ENCODE data around the gene ZNF33B. TPM values are rescaled to one million over a fixed set of nuclear protein-coding genes. Genes with fewer than 3 reads are reported as not detected.

ZNF33B gene
- total RNA-seq, 2 donors from 2014 or later, result 19.5 to 25.1 TPM

DNA sequence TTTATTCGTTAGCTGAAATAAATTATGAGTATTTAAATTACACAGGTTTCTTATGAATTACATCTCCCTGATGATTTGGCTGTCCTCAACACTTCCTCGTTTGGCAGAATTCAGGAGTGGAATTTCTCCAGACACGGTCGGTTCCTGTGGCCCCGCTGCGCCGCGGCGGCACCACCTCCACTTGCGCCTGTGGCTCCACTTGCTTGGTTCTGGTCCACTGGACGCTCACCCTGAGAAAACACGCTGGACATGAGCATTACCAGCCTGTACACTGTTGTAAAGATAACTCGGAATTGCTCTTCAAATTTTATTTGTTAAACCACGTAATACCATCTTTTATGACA, 85.3 kb downstream of the ZNF33B start:
- Histone ChIP-seq H3K27ac (no peak overlapping the region), H3K9me3 (no peaks in the 10 kb centered on the region), H3K9ac (ENCODE audit: low read depth in 2 of 2, low read length in 2 of 2) (peak overlapping the region in 1 of 2 donors; percentile 70), H3K36me3 (no peaks in the 10 kb centered on the region), H3K27me3 (no peaks in the 10 kb centered on the region), H3K4me1 (peaks cover 5% of the 10 kb centered on the region), H3K4me3 (peak overlapping the region; percentile 91)
- no peak for DNase-seq
- intact Hi-C loops (cut with DNase I), result loop anchor here (5.0 to 10.0 kb wide), 2 partner anchors 89 to 552 kb away; no protein-coding TSS in a partner anchor
- TF ChIP-seq, protein P1, sequence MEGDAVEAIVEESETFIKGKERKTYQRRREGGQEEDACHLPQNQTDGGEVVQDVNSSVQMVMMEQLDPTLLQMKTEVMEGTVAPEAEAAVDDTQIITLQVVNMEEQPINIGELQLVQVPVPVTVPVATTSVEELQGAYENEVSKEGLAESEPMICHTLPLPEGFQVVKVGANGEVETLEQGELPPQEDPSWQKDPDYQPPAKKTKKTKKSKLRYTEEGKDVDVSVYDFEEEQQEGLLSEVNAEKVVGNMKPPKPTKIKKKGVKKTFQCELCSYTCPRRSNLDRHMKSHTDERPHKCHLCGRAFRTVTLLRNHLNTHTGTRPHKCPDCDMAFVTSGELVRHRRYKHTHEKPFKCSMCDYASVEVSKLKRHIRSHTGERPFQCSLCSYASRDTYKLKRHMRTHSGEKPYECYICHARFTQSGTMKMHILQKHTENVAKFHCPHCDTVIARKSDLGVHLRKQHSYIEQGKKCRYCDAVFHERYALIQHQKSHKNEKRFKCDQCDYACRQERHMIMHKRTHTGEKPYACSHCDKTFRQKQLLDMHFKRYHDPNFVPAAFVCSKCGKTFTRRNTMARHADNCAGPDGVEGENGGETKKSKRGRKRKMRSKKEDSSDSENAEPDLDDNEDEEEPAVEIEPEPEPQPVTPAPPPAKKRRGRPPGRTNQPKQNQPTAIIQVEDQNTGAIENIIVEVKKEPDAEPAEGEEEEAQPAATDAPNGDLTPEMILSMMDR (IDR thresholded peaks at IDR 0.05), result no peak

DNA sequence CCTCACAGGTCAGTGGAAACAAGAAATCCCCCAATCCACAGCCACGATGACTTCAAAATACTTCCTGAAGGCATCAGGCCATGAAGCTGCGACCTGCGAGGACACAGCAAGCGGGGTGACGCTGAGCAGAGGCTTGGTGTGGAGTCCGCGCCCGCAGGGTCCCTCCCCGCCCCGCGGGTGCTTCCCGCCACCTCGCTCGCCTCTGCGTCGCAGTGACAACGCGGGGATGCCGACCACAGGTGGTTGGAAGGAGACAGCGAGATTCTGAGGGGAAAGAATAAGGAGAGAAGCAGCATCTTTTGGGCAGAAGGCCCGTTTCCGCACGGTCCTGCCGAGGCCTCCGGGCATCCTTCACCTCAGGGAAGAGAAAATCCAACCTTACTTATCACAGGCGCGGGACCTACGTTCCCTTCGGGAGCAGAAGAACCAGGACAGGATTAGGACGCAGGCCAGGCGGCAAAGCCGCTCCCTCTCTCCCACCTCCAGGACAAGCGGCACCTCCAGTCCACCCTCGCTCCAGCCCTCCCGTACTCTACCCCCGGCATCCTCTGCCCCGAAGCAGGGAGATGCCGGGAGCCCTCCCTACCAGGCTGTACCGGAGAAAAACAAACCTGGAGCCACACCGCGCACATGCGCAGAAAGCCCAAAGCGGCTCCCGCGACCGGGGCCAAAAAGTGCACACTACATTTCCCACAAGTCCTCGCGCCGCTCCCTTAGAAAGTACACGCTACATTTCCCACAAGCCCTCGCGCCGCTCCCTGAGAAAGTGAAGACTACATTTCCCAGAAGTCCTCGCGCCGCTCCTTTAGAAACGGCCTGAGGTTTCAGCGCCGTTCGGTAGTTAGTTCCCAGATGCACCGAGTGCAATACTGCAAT, 85.9 kb downstream of the ZNF33B start:
- no peaks in the 10 kb centered on the region for H3K9me3 ChIP-seq
- peak; percentile 98 for DNase-seq
- H3K27ac ChIP-seq, result peak overlapping the region; percentile 56
- intact Hi-C loops (cut with DNase I), result loop anchor here (5.0 to 10.0 kb wide), 2 partner anchors 90 to 552 kb away; no protein-coding TSS in a partner anchor
- H3K9ac ChIP-seq (ENCODE audit: low read depth in 2 of 2, low read length in 2 of 2), result peak overlapping the region; percentile 52 to 77
- TF ChIP-seq, protein P1 (IDR thresholded peaks at IDR 0.05), result no peak
- no peaks in the 10 kb centered on the region for H3K36me3 ChIP-seq
- peaks cover 5% of the 10 kb centered on the region for H3K4me1 ChIP-seq
- no peaks in the 10 kb centered on the region for H3K27me3 ChIP-seq
- H3K4me3 ChIP-seq, result peak overlapping the region; percentile 91

DNA sequence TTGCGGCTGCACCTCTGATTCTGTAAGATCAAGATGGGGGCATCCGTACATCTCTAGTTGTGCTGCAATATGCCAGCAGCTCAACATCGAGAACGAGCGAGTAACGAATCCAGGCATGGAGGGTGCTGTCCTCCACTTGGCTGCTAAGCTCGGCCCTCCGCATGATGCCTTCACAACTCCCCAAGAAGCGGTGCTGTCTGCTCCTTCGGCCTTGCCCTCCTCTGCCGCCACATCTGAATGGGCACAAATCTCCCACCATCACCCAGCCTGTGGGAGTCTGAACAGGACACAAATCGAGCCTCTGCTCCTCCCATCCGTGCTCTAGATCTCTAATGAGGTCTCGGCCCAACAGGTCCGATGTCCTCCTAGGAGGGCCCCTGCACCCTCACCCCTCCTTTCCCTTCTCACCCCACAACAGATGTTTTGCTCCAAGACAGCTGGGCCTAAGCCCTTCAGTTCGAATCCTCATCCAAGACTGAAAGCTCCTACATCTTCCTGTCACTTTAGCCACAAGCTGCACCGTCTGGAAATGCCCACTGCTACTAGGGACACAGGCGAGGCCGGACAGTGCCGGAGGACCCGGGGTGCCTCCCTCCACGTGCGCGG, 86.7 kb downstream of the ZNF33B start:
- H3K27me3 ChIP-seq, result no peaks in the 10 kb centered on the region
- H3K4me1 ChIP-seq, result peaks cover 5% of the 10 kb centered on the region
- no peaks in the 10 kb centered on the region for H3K9me3 ChIP-seq
- TF ChIP-seq, protein P1 (IDR thresholded peaks at IDR 0.05), result no peak
- H3K36me3 ChIP-seq, result no peaks in the 10 kb centered on the region
- intact Hi-C loops (cut with DNase I), result loop anchor here (5.0 to 10.0 kb wide), 2 partner anchors 91 to 553 kb away; no protein-coding TSS in a partner anchor
- peak overlapping the region; percentile 52 to 77 for H3K9ac ChIP-seq (ENCODE audit: low read depth in 2 of 2, low read length in 2 of 2)
- H3K4me3 ChIP-seq, result peak overlapping the region; percentile 91
- H3K27ac ChIP-seq, result no peak overlapping the region
- no peak for DNase-seq

DNA sequence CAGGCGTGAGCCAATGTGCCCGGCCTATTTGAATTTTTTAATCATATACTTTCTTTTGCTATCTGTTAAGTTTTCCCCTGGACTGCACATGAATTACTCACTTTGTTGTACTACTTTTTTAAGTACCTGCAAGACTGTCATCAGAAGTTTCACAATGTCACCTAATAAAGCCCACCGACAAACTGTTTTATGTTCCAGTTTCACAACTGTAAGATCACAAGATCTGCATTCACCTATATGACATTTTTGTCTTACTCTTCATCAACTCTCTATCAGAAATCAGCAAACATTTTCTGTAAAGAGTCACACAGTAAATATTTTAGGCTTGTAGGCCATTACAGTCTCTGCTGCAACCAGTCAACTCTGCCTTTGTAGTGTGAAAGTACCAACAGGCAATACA, 88.5 kb downstream of the ZNF33B start:
- DNase-seq, result no peak
- TF ChIP-seq, protein P1 (IDR thresholded peaks at IDR 0.05), result no peak
- no peak overlapping the region for H3K27ac ChIP-seq
- no peak overlapping the region for H3K4me3 ChIP-seq
- no peaks in the 10 kb centered on the region for H3K36me3 ChIP-seq
- H3K9me3 ChIP-seq, result no peaks in the 10 kb centered on the region
- H3K27me3 ChIP-seq, result no peaks in the 10 kb centered on the region
- intact Hi-C loops (cut with DNase I), result loop anchor here (5.0 to 10.0 kb wide), 2 partner anchors 92 to 555 kb away; no protein-coding TSS in a partner anchor
- no peak overlapping the region for H3K9ac ChIP-seq (ENCODE audit: low read depth in 2 of 2, low read length in 2 of 2)
- H3K4me1 ChIP-seq, result peaks cover 5% of the 10 kb centered on the region

DNA sequence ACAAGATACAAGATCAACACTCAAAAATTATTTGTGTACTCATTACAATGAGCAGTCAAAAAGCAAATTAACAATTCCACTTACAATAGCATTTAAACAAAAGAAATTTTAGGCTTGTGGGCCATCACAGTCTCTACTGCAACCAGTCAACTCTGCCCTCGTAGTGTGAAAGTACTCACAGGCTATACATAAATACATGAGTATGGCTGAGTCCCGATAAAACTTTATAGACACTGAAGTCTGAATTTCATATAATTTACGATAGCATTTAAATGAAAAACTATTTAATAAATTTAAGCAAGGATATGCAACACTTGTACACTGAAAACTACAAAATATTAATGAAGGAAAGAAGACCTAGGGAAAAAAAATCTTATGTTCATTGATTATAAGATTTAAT, 90.1 kb downstream of the ZNF33B start:
- no peaks in the 10 kb centered on the region for H3K36me3 ChIP-seq
- no peak overlapping the region for H3K27ac ChIP-seq
- peaks cover 5% of the 10 kb centered on the region for H3K4me1 ChIP-seq
- no peaks in the 10 kb centered on the region for H3K27me3 ChIP-seq
- no peak overlapping the region for H3K4me3 ChIP-seq
- intact Hi-C loops (cut with DNase I), result no loop called here
- DNase-seq, result no peak
- H3K9ac ChIP-seq (ENCODE audit: low read depth in 2 of 2, low read length in 2 of 2), result no peak overlapping the region
- TF ChIP-seq, protein P1 (IDR thresholded peaks at IDR 0.05), result no peak
- H3K9me3 ChIP-seq, result no peaks in the 10 kb centered on the region

Measured in colonic mucosa (tissue), 4 donors.